ENCODE data around the gene CEP250. TPM values are rescaled to one million over a fixed set of nuclear protein-coding genes. Genes with fewer than 3 reads are reported as not detected.
A peak's percentile ranks its signal among the peaks of the same experiment; 100 is the strongest.

CEP250 gene
- total and polyA plus RNA-seq, 9 donors: 11.7 to 44.2 (median 25.8) TPM

GRCh38 chr20:35437599-35437998, 17.8 kb upstream of the CEP250 start:
- no peak overlapping the region for H3K4me3 ChIP-seq
- WGBS, 3 donors: 30 to 45% (median 35%) methylated on average over 8 of the region's 8 CpGs
- TF ChIP-seq POLR2A (IDR thresholded peaks at IDR 0.05) (no peak), CTCF (IDR thresholded peaks at IDR 0.05) (no peak), EP300 (IDR thresholded peaks at IDR 0.05) (no peak)

GRCh38 chr20:35443003-35443402, 12.4 kb upstream of the CEP250 start:
- no peaks in the 10 kb centered on the region for H3K27me3 ChIP-seq
- no peak overlapping the region for H3K4me3 ChIP-seq
- H3K4me1 ChIP-seq (ENCODE audit: insufficient read depth): no peaks in the 10 kb centered on the region
- no peak for TF ChIP-seq EP300 (IDR thresholded peaks at IDR 0.05)
- no peak for TF ChIP-seq CTCF (IDR thresholded peaks at IDR 0.05)
- no peak for TF ChIP-seq POLR2A (IDR thresholded peaks at IDR 0.05)
- no peak for DNase-seq
- H3K9me3 ChIP-seq: no peaks in the 10 kb centered on the region
- WGBS, 3 donors: 26 to 33% (median 32%) methylated on average over 6 of the region's 6 CpGs
- no peak overlapping the region for H3K27ac ChIP-seq
- intact Hi-C loops (cut with DNase I): loop anchor here in 1 of 4 donors (5.0 kb wide), 1 partner anchor 141 kb away; no protein-coding TSS in a partner anchor
- H3K36me3 ChIP-seq: no peaks in the 10 kb centered on the region

More at GRCh38 chr20:35437599-35437998, 17.8 kb upstream of the CEP250 start:
- Histone ChIP-seq H3K36me3 (no peaks in the 10 kb centered on the region), H3K4me1 (ENCODE audit: insufficient read depth) (peaks cover 3% of the 10 kb centered on the region), H3K27me3 (no peaks in the 10 kb centered on the region), H3K27ac (peak overlapping the region in 1 of 2 donors; percentile 32), H3K9me3 (no peaks in the 10 kb centered on the region)
- peak in 1 of 5 donors; percentile 20 for DNase-seq
- intact Hi-C loops (cut with DNase I): loop anchor here in 2 of 4 donors (5.0 to 10.0 kb wide), 2 partner anchors 135 to 603 kb away; no protein-coding TSS in a partner anchor

- Histone ChIP-seq H3K27ac (no peak overlapping the region), H3K4me3 (no peak overlapping the region), H3K9me3 (no peaks in the 10 kb centered on the region), H3K27me3 (no peaks in the 10 kb centered on the region), H3K36me3 (no peaks in the 10 kb centered on the region), H3K4me1 (ENCODE audit: insufficient read depth) (no peaks in the 10 kb centered on the region)
- DNase-seq: no peak
- no peak for TF ChIP-seq EP300 (IDR thresholded peaks at IDR 0.05)
- TF ChIP-seq POLR2A (IDR thresholded peaks at IDR 0.05): no peak
- TF ChIP-seq CTCF (IDR thresholded peaks at IDR 0.05): no peak
- 69 to 75% (median 74%) methylated on average over 2 of the region's 2 CpGs for WGBS, 3 donors
- intact Hi-C loops (cut with DNase I): loop anchor here in 1 of 4 donors (5.0 kb wide), 1 partner anchor 142 kb away; no protein-coding TSS in a partner anchor
Measured at GRCh38 chr20:35444226-35444625, 11.2 kb upstream of the CEP250 start.

- Histone ChIP-seq H3K27ac (no peak overlapping the region), H3K36me3 (no peaks in the 10 kb centered on the region), H3K4me3 (peak overlapping the region; percentile 28), H3K4me1 (ENCODE audit: insufficient read depth) (no peaks in the 10 kb centered on the region), H3K9me3 (no peaks in the 10 kb centered on the region), H3K27me3 (no peaks in the 10 kb centered on the region)
- no peak for TF ChIP-seq CTCF (IDR thresholded peaks at IDR 0.05)
- TF ChIP-seq POLR2A (IDR thresholded peaks at IDR 0.05): no peak
- TF ChIP-seq EP300 (IDR thresholded peaks at IDR 0.05): no peak
- WGBS, 3 donors: 41 to 48% (median 47%) methylated on average over 11 of the region's 11 CpGs
- no peak for DNase-seq
- intact Hi-C loops (cut with DNase I): no loop called here
Measured at GRCh38 chr20:35446356-35447078, 8.9 kb upstream of the CEP250 start.
